ENCODE measurements around the gene COA1. TPM values are rescaled to one million over a fixed set of nuclear protein-coding genes. Genes with fewer than 3 reads are reported as not detected.

COA1 gene
- total RNA-seq, 1 experiment from 2014 or later: 65.5 TPM

- BruUV-seq (replicated peaks): no TSS peak
- DNase-seq (ENCODE audit: low read depth, low spot score) (no peak), ATAC-seq (no peak)
- TF ChIP-seq TCF7L2 (IDR thresholded peaks at IDR 0.05; ENCODE audit: low read depth, low read length) (no peak), SIN3A (IDR thresholded peaks at IDR 0.05; ENCODE audit: borderline replicate concordance, insufficient read depth, low read depth, low read length) (no peak), POLR2AphosphoS5 (IDR thresholded peaks at IDR 0.05; ENCODE audit: low read depth, low read length) (no peak), CTCF (IDR thresholded peaks at IDR 0.05) (no peak), REST (IDR thresholded peaks at IDR 0.05; ENCODE audit: insufficient read depth in 1 of 2, low read depth in 2 of 2, low read length in 1 of 2) (no peak)
- Histone ChIP-seq H3K27ac (ENCODE audit: low read length) (no peak overlapping the region), H3K36me3 (ENCODE audit: control insufficient read depth, insufficient read depth, low read length) (no peaks in the 10 kb centered on the region), H3K4me1 (ENCODE audit: control insufficient read depth, insufficient read depth, low read length) (no peaks in the 10 kb centered on the region), H3K4me3 (ENCODE audit: low read depth in 2 of 2, low read length in 2 of 2) (no peak overlapping the region), H3K27me3 (ENCODE audit: control insufficient read depth, insufficient read depth, low read length) (no peaks in the 10 kb centered on the region), H3K9me3 (ENCODE audit: control insufficient read depth, insufficient read depth, low read depth, low read length) (no peaks in the 10 kb centered on the region)
- intact Hi-C loops (cut with micrococcal nuclease; ENCODE audit: unreplicated experiment) (no loop called here), in situ Hi-C loops (cut with HindIII; ENCODE audit: low pct_unique_long_range_greater_than_20kb, low sequenced_read_pairs) (no loop called here)
- CTCF ChIA-PET: no interaction called here
- POLR2A ChIA-PET: no interaction called here
Observed at GRCh38 chr7:43753843-43754242, 24.5 kb upstream of the COA1 start.

GRCh38 chr7:43753271-43753810 lies 24.0 kb upstream of the COA1 start:
- no peak for DNase-seq (ENCODE audit: low read depth, low spot score)
- no peak overlapping the region for H3K27ac ChIP-seq (ENCODE audit: low read length)
- intact Hi-C loops (cut with micrococcal nuclease; ENCODE audit: unreplicated experiment) (no loop called here), in situ Hi-C loops (cut with HindIII; ENCODE audit: low pct_unique_long_range_greater_than_20kb, low sequenced_read_pairs) (no loop called here)
- no peaks in the 10 kb centered on the region for H3K27me3 ChIP-seq (ENCODE audit: control insufficient read depth, insufficient read depth, low read length)
- ChIA-PET POLR2A (no interaction called here), CTCF (no interaction called here)
- no peak overlapping the region for H3K4me3 ChIP-seq (ENCODE audit: low read depth in 2 of 2, low read length in 2 of 2)
- no peaks in the 10 kb centered on the region for H3K4me1 ChIP-seq (ENCODE audit: control insufficient read depth, insufficient read depth, low read length)
- H3K36me3 ChIP-seq (ENCODE audit: control insufficient read depth, insufficient read depth, low read length): no peaks in the 10 kb centered on the region
- no peaks in the 10 kb centered on the region for H3K9me3 ChIP-seq (ENCODE audit: control insufficient read depth, insufficient read depth, low read depth, low read length)
- TF ChIP-seq SIN3A (IDR thresholded peaks at IDR 0.05; ENCODE audit: borderline replicate concordance, insufficient read depth, low read depth, low read length) (no peak), CTCF (IDR thresholded peaks at IDR 0.05) (no peak), REST (IDR thresholded peaks at IDR 0.05; ENCODE audit: insufficient read depth in 1 of 2, low read depth in 2 of 2, low read length in 1 of 2) (no peak)
- no peak for ATAC-seq
- BruUV-seq (replicated peaks): no TSS peak
